ENCODE results near the gene TRMT10B. TPM values are rescaled to one million over a fixed set of nuclear protein-coding genes. Genes with fewer than 3 reads are reported as not detected.

TRMT10B gene
- total RNA-seq, 1 experiment from 2014 or later: 5.7 TPM

GRCh38 chr9:37758747-37759146 is 5.1 kb downstream of the TRMT10B start:
- no peak overlapping the region for H3K9ac ChIP-seq (ENCODE audit: extremely low read depth, insufficient read length, low read length)
- H3K9me3 ChIP-seq (ENCODE audit: control insufficient read depth, low read depth, low read length): no peaks in the 10 kb centered on the region
- Mint-ChIP-seq H3K4me1 (peaks cover 9% of the 10 kb centered on the region in 2 experiments), H3K9me3 (no peaks in the 10 kb centered on the region), H3K27ac (no peak overlapping the region), H3K4me3 (no peak overlapping the region), H3K27me3 (ENCODE audit: low read depth) (no peaks in the 10 kb centered on the region), H3K36me3 (ENCODE audit: insufficient read depth in 1 of 3, low read depth in 3 of 3) (peaks cover 0 to 6% (median 3%) of the 10 kb centered on the region in 3 experiments; a peak in 4 of 7 replicates)
- no peaks in the 10 kb centered on the region for H3K4me1 ChIP-seq (ENCODE audit: insufficient read depth, low read length)
- no peak overlapping the region for H3K4me2 ChIP-seq (ENCODE audit: insufficient read depth, insufficient read length, low read length)
- H2AK5ac ChIP-seq (ENCODE audit: insufficient read length, low read length): no peak overlapping the region
- H3K27ac ChIP-seq (ENCODE audit: insufficient read length, low read depth, low read length): no peak overlapping the region
- H2BK120ac ChIP-seq (ENCODE audit: low read depth, low read length, poor library complexity, severe bottlenecking): no peak overlapping the region
- no peak for TF ChIP-seq CTCF (conservative IDR thresholded peaks at IDR 0.05)
- no peak overlapping the region for H3K56ac ChIP-seq (ENCODE audit: insufficient read length, low read depth, low read length)
- no peak overlapping the region for H4K5ac ChIP-seq (ENCODE audit: insufficient read length, low read depth, low read length)
- no peak overlapping the region for H2BK15ac ChIP-seq (ENCODE audit: low read depth, low read length)
- H4K20me1 ChIP-seq (ENCODE audit: control insufficient read depth, insufficient read depth, insufficient read length): no peaks in the 10 kb centered on the region
- no CpG with 5 or more reads among the region's 3 CpGs for WGBS (ENCODE audit: extremely low coverage, insufficient read length, low lambda C conversion rate)
- H3K14ac ChIP-seq (ENCODE audit: insufficient read depth, low read length): no peak overlapping the region
- no peaks in the 10 kb centered on the region; the same call in 1 of the 2 replicates for H3K79me2 ChIP-seq (ENCODE audit: insufficient read depth, low read length)
- no peak overlapping the region for H3K18ac ChIP-seq (ENCODE audit: insufficient read length, low read depth, low read length)
- H3T11ph ChIP-seq (ENCODE audit: low read length): no peak overlapping the region
- H2BK12ac ChIP-seq (ENCODE audit: insufficient read length, low read depth, low read length): no peak overlapping the region
- H4K8ac ChIP-seq (replicated peaks; ENCODE audit: insufficient read length, low read depth, low read length): no peak overlapping the region
- no peak overlapping the region for H3K4ac ChIP-seq (ENCODE audit: low read depth, low read length)
- no peak for DNase-seq
- H3K79me1 ChIP-seq (ENCODE audit: insufficient read depth, low read depth, low read length, poor library complexity, severe bottlenecking): no peaks in the 10 kb centered on the region
- peaks cover 4% of the 10 kb centered on the region for H3K23me2 ChIP-seq (ENCODE audit: insufficient read length, low read depth, low read length, poor library complexity, severe bottlenecking)
- H4K91ac ChIP-seq (ENCODE audit: insufficient read length, low read depth, low read length): no peak overlapping the region
- H2BK20ac ChIP-seq (ENCODE audit: low read depth, low read length, poor library complexity, severe bottlenecking): no peak overlapping the region
- H2AFZ ChIP-seq (ENCODE audit: low read length): no peak overlapping the region
- H2BK5ac ChIP-seq (ENCODE audit: insufficient read length, low read length): no peak overlapping the region
- H3K27me3 ChIP-seq (ENCODE audit: insufficient read depth, low read length): no peaks in the 10 kb centered on the region
- H3K23ac ChIP-seq (ENCODE audit: insufficient read length, low read depth, low read length): no peak overlapping the region
